ENCODE data around the gene DCST2. TPM values are rescaled to one million over a fixed set of nuclear protein-coding genes. Genes with fewer than 3 reads are reported as not detected.

The DCST2 gene
- total and polyA plus RNA-seq, 11 donors = 0.14 to 0.65 (median 0.35) TPM; not detected in 1

DNA sequence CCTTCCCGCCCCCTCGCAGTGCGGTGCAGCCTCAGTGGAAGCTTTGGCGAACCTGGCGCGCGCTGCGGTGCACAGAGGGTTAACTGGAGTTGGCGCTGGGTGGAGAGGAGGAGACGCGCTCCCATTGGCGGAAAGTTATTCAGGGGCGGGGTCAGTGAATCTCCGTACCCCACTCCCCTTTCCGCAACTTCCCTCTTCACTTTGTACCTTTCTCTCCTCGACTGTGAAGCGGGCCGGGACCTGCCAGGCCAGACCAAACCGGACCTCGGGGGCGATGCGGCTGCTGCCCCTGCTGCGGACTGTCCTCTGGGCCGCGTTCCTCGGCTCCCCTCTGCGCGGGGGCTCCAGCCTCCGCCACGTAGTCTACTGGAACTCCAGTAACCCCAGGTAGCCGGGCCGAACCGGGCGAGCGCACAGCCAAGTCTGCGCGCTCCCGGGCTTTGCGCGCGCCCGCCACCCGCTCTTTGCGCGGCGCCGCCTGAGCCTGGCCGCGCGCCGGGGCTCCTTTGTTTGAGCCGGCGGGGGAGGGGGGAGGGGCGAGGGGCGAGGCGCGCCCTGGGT, 30.0 kb upstream of the DCST2 start, which contains the start of gene EFNA4:
Gene EFNA4, plus strand, starts transcription at position 191 of the 561 bp plus-strand sequence. Its CDS starts 84 bp downstream, at position 275.
- H3K9me3 ChIP-seq = no peaks in the 10 kb centered on the region
- ATAC-seq = peak; percentile 80 to 91 (median 88)
- intact Hi-C loops (cut with DNase I) = loop anchor here in 7 of 10 donors (1.0 to 5.0 kb wide), 10 partner anchors 13 to 581 kb away; partner anchors contain the start of genes PYGO2 (in 3 of the 7) and PBXIP1 (in 2 of the 7)
- peak within 1 kb of the TSS in 11 of 12 donors; percentile 56 to 84 (median 71) for H3K27ac ChIP-seq
- peak within 1 kb of the TSS; percentile 55 to 98 (median 82) for H3K4me3 ChIP-seq
- WGBS, 4 donors = 0 to 1% (median 1%) methylated on average over 29 to 57 of the region's 57 CpGs
- peak; percentile 85 to 89 (median 88) for DNase-seq
- H3K4me1 ChIP-seq = peaks cover 0 to 42% (median 25%) of the 10 kb centered on the region in 12 donors
- TF ChIP-seq, protein P1, sequence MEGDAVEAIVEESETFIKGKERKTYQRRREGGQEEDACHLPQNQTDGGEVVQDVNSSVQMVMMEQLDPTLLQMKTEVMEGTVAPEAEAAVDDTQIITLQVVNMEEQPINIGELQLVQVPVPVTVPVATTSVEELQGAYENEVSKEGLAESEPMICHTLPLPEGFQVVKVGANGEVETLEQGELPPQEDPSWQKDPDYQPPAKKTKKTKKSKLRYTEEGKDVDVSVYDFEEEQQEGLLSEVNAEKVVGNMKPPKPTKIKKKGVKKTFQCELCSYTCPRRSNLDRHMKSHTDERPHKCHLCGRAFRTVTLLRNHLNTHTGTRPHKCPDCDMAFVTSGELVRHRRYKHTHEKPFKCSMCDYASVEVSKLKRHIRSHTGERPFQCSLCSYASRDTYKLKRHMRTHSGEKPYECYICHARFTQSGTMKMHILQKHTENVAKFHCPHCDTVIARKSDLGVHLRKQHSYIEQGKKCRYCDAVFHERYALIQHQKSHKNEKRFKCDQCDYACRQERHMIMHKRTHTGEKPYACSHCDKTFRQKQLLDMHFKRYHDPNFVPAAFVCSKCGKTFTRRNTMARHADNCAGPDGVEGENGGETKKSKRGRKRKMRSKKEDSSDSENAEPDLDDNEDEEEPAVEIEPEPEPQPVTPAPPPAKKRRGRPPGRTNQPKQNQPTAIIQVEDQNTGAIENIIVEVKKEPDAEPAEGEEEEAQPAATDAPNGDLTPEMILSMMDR (IDR thresholded peaks at IDR 0.05) = no peak
- TF ChIP-seq POLR2A (IDR thresholded peaks at IDR 0.05) = no peak
- H3K36me3 ChIP-seq = peaks cover 0 to 38% (median 25%) of the 10 kb centered on the region in 9 donors
- H3K27me3 ChIP-seq = no peaks in the 10 kb centered on the region

DNA sequence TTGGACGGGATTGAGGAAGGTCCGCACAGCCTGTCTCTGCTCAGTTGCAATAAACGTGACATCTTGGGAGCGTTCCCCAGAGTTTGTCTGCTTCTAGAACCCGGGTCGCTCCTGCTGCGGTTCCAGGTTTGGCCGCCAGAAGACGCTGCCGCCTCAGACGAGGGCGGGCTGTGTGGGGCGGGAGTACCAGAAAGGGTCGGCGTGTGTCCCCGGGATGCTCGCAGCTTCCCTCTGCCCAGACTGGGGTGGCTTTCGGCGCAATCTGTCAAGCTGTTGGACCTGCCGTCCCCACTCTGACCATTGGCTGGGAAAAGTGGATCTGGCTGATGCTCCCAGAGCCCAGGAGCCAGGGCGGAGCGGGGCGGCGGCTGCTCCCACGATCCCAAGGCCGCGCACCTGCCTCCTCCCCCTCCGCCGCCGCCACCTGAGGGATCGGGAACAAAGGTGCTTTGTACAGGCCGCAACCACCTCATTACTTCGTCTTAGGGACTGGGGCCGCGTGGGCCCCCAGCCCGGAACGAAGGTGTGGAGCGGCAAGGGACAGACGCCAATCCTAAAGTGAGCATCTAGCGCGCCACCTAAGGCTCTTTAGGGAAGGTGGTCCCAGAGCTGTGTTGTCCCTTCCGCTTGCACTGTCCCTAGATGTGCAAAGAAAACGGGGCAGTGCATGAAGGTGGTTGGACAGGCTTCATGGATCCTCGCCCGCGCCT, 29.3 kb upstream of the DCST2 start:
- peak in 3 of 4 donors; percentile 4 to 56 (median 35) for ATAC-seq
- Histone ChIP-seq H3K27ac (peak overlapping the region in 1 of 12 donors; percentile 77), H3K4me3 (peak overlapping the region; percentile 55 to 98 (median 82)), H3K4me1 (peaks cover 0 to 42% (median 25%) of the 10 kb centered on the region in 12 donors), H3K27me3 (no peaks in the 10 kb centered on the region), H3K9me3 (no peaks in the 10 kb centered on the region), H3K36me3 (peaks cover 0 to 45% (median 32%) of the 10 kb centered on the region in 9 donors)
- TF ChIP-seq, protein P1 (IDR thresholded peaks at IDR 0.05) = peak; percentile 34 to 71 (median 62)
- no peak for TF ChIP-seq POLR2A (IDR thresholded peaks at IDR 0.05)
- WGBS, 4 donors = 14 to 29% (median 17%) methylated on average over 26 to 46 of the region's 46 CpGs
- peak in 3 of 5 donors; percentile 35 to 59 (median 56) for DNase-seq
- intact Hi-C loops (cut with DNase I) = loop anchor here in 7 of 10 donors (1.0 to 5.0 kb wide), 10 partner anchors 13 to 581 kb away; partner anchors contain the start of genes PYGO2 (in 3 of the 7) and PBXIP1 (in 2 of the 7)

DNA sequence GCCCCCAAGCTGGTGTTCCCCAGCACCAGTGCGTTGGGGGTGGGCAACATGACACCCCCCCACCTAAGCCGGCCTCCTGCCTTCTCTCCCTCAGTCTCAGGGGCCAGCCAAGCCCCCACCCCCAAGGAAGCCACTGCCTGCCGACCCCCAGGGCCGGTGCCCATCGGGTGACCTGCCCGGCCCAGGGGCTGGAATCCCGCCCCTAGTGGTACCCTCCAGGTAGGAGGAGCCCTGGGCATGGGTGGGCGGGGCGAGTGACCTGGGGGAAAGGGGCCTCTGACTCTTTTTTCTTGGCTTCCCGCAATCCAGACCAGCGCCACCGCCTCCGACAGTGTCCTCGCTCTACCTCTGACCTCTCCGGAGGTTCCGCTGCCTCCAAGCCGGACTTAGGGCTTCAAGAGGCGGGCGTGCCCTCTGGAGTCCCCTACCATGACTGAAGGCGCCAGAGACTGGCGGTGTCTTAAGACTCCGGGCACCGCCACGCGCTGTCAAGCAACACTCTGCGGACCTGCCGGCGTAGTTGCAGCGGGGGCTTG, 28.6 kb upstream of the DCST2 start:
- WGBS, 4 donors = 18 to 68% (median 38%) methylated on average over 22 to 29 of the region's 29 CpGs
- no peak for TF ChIP-seq POLR2A (IDR thresholded peaks at IDR 0.05)
- TF ChIP-seq, protein P1 (IDR thresholded peaks at IDR 0.05) = no peak
- Histone ChIP-seq H3K9me3 (no peaks in the 10 kb centered on the region), H3K36me3 (peaks cover 0 to 52% (median 39%) of the 10 kb centered on the region in 9 donors), H3K27me3 (no peaks in the 10 kb centered on the region), H3K4me1 (peaks cover 0 to 42% (median 25%) of the 10 kb centered on the region in 12 donors), H3K4me3 (peak overlapping the region in 9 of 12 donors; percentile 59 to 98 (median 84)), H3K27ac (no peak overlapping the region)
- ATAC-seq (peak in 2 of 4 donors; percentile 2), DNase-seq (peak in 1 of 5 donors; percentile 32)
- intact Hi-C loops (cut with DNase I) = loop anchor here in 6 of 10 donors (2.0 to 5.0 kb wide), 7 partner anchors 23 to 580 kb away; partner anchors contain the start of genes PYGO2 (in 3 of the 6) and PBXIP1 (in 2 of the 6)

All from heart left ventricle (tissue), 16 donors.